Stimulated activated CD4-positive, alpha-beta T cell treated with anti-CD3 and anti-CD28 coated beads, Interleukin-1b, Interleukin-23, amount 100 ng/mL, for 4 hours (primary cell): ENCODE measurements around the gene KIDINS220.

ENCODE experiments used
- DNase-seq, 2 donors: peaks; one replicate each; pipeline ENCODE4 v3.0.0-alpha.2; 2020; ENCODE audit warnings: low read depth in 2 of 2

The KIDINS220 gene

GRCh38 chr2:8805278-8806210 is 31.9 kb downstream of the KIDINS220 start:
- DNase-seq = no peak

DNA sequence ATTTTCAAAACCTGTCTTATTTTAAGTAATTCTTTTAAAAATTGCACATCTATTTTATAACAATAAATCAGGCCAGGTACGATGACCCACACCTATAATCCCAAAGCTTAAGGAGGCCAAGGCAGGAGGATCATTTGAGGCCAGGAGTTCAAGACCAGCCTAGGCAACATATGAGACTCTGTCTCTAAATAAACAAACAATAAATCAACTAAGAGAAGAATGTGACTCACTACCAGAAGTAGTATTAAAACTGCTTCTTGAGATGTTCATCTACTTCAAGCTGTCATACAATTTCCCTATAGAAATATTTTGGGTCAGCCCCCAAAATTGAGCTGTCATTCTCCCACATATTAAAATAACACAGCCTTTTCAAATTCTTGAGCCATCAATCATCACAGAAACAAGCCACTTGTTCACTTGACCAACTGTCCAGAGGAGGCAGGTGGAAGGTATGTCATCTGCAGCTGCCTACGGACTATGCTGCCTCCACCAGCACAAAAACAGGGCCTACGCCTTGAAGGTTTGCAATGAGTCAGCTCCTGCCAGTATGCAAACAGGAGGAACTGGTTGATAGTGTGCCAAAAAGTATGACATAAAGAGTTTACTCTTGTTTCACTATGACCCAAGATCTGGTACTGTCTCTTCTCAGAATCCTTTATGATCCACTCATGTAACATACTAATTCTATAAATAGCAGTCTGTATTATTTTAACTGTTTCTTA is 33.6 kb downstream of the KIDINS220 start:
- DNase-seq = peak in 1 of 2 donors; percentile 7

- no peak for DNase-seq
Observed at GRCh38 chr2:8802741-8803140, 34.7 kb downstream of the KIDINS220 start.

DNA sequence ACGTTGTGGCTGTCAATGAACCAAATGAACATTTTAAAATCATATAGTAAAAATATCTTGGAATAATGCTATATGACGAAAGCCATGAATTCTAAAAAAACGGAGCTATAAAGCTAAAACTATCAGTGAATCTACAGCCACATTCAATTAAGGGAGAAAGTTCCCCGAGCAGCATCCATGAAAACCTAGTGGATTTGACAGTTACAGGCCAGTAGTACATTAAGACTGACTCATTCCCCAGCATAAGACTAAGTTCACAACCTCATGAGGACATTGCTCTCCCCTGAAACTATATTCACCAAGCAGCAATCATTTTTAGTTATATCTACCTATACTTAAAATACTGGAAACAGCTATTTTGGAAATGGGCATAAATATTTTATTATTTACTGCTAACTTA is 36.6 kb downstream of the KIDINS220 start:
- no peak for DNase-seq

GRCh38 chr2:8800218-8800617 is 37.2 kb downstream of the KIDINS220 start:
- no peak for DNase-seq

DNA sequence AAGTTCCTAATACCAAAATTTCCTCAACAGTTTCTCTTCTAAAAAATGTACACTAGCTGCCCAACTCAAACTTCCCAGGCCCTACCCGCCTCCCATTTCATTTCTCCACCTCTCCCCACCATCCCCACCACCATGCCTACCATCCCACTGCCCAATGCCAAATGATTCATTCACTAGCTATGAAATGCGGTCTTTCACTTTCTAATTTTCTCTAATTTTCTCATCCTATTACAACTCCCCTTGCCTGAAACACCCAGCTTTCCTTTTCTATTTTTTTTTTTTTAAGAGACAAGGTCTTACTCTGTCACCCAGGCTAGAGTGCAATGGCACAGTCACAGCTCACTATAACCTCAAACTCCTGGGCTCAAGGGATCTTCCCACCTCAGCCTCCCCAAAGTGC is 38.4 kb downstream of the KIDINS220 start:
- no peak for DNase-seq

DNA sequence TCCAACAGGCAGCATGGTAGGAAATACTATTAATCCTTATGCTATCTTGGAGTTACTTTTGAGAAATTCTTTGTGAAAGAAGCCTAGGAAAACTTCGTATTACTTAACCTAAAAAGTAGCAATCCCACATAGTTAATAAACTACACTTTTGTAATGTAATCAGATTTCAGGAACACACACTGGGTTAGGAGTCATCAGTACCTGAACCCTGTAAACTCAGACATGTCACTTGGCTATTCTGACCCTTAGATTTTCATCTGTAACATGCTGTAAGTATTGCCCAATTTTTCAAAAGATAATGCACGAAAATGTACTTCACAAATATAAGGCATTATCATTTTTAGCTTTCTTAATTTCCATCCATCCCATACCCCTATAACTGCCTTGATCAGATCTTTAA is 39.0 kb downstream of the KIDINS220 start:
- DNase-seq = no peak

DNA sequence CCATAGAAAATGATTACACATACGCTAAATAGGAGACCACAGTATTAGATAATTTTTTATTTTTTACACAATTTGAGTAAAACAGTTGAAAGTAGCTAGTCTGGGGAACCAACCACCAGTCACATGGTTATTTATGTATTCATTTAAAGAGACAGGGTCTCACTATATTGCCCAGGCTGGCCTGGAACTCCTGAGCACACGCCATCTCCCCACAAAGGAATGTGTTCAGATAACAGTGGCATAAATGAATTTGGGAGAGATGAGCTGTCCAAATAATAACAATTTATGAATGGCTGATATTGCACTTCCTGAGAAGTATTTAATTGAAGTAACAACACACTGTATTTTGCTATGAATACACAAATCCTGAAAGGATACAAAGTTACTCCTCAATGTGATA is 39.7 kb downstream of the KIDINS220 start:
- DNase-seq = no peak

- no peak for DNase-seq
Observed at GRCh38 chr2:8796878-8797550, 40.4 kb downstream of the KIDINS220 start.

GRCh38 chr2:8796315-8796848 is 41.0 kb downstream of the KIDINS220 start:
- no peak for DNase-seq

- no peak for DNase-seq
Observed at GRCh38 chr2:8794923-8795825, 42.2 kb downstream of the KIDINS220 start.

DNA sequence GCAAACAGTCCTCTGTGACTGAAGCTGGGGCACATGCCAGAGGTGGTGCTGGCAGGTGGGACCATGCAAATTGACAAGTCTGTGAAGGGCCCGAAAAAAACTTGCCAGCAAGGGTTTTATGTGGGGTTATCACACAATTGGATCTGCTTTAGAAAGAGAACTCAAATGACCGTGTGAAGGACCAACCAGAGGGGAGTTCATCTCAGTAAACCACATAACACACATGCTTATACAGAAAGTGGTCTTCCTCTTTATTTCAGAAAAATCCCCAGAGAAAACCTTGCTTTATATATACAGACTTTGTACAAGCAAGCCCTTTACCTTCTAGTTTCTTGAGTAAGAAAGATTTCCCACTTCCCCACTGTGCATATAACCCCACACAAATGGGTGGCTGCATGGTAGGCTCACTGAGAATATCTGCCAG is 46.7 kb downstream of the KIDINS220 start:
- DNase-seq = no peak

DNA sequence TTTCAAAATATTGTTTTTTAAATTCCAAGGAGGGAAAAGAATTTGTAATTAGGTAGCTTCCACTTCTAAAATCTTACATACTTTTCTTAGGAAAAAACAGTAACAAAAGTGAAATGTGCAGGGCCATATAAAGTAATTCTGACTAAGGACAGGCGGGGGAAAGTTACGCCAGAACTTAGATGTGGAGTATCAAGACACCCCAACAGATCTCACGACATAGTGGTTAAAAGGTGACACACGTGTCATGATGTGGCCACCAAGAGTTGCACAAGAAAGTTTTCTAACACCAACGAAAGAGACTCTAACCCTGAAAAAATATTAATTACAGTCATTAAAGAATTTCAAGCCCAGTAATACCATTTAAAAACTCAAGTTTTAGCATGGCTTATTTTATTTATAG is 51.0 kb downstream of the KIDINS220 start:
- DNase-seq = no peak

DNA sequence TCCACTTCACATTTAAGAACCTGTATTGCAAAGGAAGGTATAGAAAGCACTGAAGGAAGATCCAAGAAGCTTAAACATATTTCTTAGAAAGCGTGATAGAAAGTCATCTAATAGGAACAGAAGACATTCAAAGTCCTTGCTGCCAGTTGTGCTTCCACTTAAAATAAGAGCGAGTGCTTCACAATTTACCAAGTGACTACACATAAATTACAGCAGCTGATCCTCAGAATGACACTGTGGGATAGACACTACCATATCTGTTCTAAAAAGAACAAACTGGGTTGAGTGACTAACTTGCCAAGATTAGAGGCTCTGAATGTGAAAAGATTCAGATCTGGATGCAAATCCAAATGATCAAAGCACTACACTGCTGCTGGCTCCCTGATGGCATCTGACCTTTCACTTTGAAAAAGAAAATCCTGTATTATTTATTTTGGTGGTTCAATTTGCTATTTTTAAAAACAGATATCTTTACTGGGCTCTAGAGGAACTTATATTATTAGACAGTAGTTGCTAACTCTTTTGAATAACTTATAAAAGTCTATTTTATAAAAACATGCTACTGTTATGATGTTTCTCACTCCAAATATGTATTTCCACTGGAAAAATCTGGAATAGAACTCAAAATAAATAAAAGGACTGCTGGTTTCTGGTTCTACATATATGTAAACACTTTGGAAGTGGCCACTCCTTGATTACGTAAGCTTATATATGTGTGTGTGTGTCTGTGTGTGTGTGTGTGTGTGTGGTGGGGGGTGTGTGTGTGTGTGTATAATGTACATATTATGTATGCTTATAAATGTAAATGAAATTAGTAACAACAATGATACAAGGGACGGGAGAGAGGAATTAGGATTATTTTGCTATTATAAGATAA is 57.4 kb downstream of the KIDINS220 start:
- DNase-seq = no peak

GRCh38 chr2:8774371-8774770 is 63.0 kb downstream of the KIDINS220 start:
- no peak for DNase-seq

- no peak for DNase-seq
Observed at GRCh38 chr2:8767324-8767723, 70.1 kb downstream of the KIDINS220 start.

DNA sequence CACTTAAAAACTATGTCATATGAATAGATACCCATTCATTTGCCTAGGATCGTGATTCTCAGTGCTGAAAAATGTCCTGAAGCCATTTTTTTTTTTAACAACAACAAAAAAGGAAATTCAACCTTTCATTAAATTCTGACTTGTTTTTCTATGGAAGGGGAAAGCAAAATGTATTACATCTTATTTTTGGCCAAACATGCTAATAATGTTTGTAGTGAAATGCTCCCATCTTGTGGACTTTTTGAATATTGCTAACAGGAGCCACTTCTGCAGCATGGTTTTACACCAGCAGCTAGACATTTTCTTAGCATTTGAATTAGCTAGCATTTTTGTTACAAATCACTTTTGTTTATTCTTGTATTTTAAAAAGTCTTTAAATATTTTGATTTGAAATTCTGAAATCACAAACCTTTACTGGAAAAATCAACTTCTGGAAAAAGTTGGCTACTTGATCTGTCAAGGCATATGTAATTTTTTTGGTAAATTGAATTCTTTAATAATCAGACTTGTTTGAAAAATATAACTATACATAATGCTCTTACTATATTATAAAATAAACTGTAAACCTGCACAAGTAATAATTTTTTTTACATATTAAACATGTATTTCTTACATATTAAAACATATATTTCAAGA is 75.8 kb downstream of the KIDINS220 start:
- DNase-seq = no peak

GRCh38 chr2:8756716-8757115 is 80.7 kb downstream of the KIDINS220 start:
- DNase-seq = no peak

DNA sequence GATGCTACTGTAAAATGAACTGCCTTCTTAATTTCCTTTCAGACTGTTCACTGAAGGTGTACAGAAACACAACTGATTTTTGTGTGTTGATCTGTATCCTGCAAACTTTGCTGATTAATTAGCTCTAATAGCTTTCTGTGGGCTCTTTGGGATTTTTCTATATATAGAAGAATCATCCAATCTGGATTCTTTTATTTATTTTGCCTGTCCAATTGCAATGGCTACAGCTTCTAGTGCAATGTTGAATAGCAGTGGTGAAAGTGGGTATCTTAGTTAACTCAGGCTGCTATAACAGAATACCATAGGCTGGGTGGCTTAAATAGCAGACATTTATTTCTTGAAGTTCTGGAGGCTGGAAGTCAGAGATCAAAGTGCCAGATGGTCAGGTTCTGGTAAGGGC is 81.2 kb downstream of the KIDINS220 start:
- DNase-seq = no peak
